HEK293 (cell line): ENCODE measurements around the gene C17orf58.
A peak's percentile ranks its signal among the peaks of the same experiment; 100 is the strongest.

Source experiments
- GLIS1 ChIP-seq: fragments of 450-650 bp; formaldehyde crosslinking; IDR thresholded peaks from 2 replicates; pipeline ENCODE4 v1.5.1; 2016; ENCODE audit warnings: missing biosample characterization, missing genetic modification characterization
- IKZF3 ChIP-seq: fragments of 450-650 bp; IDR thresholded peaks from 2 replicates; pipeline ENCODE4 v1.5.0; 2018; ENCODE audit warnings: missing biosample characterization, mild to moderate bottlenecking, missing genetic modification characterization, moderate library complexity
- INSM2 ChIP-seq: fragments of 450-650 bp; formaldehyde crosslinking; IDR thresholded peaks from 2 replicates; pipeline ENCODE4 v1.5.1; 2016; ENCODE audit warnings: missing biosample characterization, missing genetic modification characterization
- KLF7 ChIP-seq: fragments of 450-650 bp; formaldehyde crosslinking; IDR thresholded peaks from 2 replicates; pipeline ENCODE4 v1.5.1; 2016; ENCODE audit warnings: missing biosample characterization, missing genetic modification characterization, borderline replicate concordance
- KLF9 ChIP-seq: fragments of 450-650 bp; formaldehyde crosslinking; IDR thresholded peaks from 2 replicates; pipeline ENCODE4 v1.5.1; 2016; ENCODE audit warnings: missing biosample characterization, missing genetic modification characterization, low read depth
- SALL2 ChIP-seq: fragments of 450-650 bp; formaldehyde crosslinking; IDR thresholded peaks from 2 replicates; pipeline ENCODE4 v1.5.0; 2017; ENCODE audit warnings: missing biosample characterization, mild to moderate bottlenecking, missing genetic modification characterization, borderline replicate concordance
- TSHZ1 ChIP-seq: fragments of 450-650 bp; formaldehyde crosslinking; IDR thresholded peaks from 2 replicates; pipeline ENCODE4 v1.5.1; 2016; ENCODE audit warnings: missing biosample characterization, missing genetic modification characterization, borderline replicate concordance
- ZBTB17 ChIP-seq: fragments of 450-650 bp; formaldehyde crosslinking; IDR thresholded peaks from 2 replicates; pipeline ENCODE4 v1.5.1; 2016; ENCODE audit warnings: missing biosample characterization, missing genetic modification characterization
- ZBTB20 ChIP-seq: fragments of 450-650 bp; formaldehyde crosslinking; IDR thresholded peaks from 2 replicates; pipeline ENCODE4 v1.5.1; 2016; ENCODE audit warnings: missing biosample characterization, missing genetic modification characterization
- ZBTB48 ChIP-seq: fragments of 450-650 bp; formaldehyde crosslinking; IDR thresholded peaks from 2 replicates; pipeline ENCODE4 v1.5.1; 2016; ENCODE audit warnings: missing biosample characterization, missing genetic modification characterization
- ZIC2 ChIP-seq: fragments of 450-650 bp; formaldehyde crosslinking; IDR thresholded peaks from 2 replicates; pipeline ENCODE4 v1.5.1; 2016; ENCODE audit warnings: missing biosample characterization, missing genetic modification characterization
- ZNF10 ChIP-seq: fragments of 450-650 bp; formaldehyde crosslinking; IDR thresholded peaks from 2 replicates; pipeline ENCODE4 v1.5.1; 2017; ENCODE audit warnings: missing biosample characterization, missing genetic modification characterization
- ZNF155 ChIP-seq: fragments of 450-650 bp; formaldehyde crosslinking; IDR thresholded peaks from 2 replicates; pipeline ENCODE4 v1.5.1; 2016; ENCODE audit warnings: missing biosample characterization, missing genetic modification characterization
- ZNF16 ChIP-seq: fragments of 450-650 bp; formaldehyde crosslinking; IDR thresholded peaks from 2 replicates; pipeline ENCODE4 v1.5.1; 2016; ENCODE audit warnings: low read depth, missing biosample characterization, missing genetic modification characterization
- ZNF184 ChIP-seq: fragments of 450-650 bp; IDR thresholded peaks from 2 replicates; pipeline ENCODE4 v1.5.1; 2018; ENCODE audit warnings: missing biosample characterization, mild to moderate bottlenecking, missing genetic modification characterization
- ZNF24 ChIP-seq: fragments of 450-650 bp; formaldehyde crosslinking; IDR thresholded peaks from 2 replicates; pipeline ENCODE4 v1.5.1; 2016; ENCODE audit warnings: missing biosample characterization, missing genetic modification characterization
- ZNF266 ChIP-seq: fragments of 450-650 bp; formaldehyde crosslinking; IDR thresholded peaks from 2 replicates; pipeline ENCODE4 v1.5.1; 2016; ENCODE audit warnings: missing biosample characterization, missing genetic modification characterization, low read depth
- ZNF302 ChIP-seq: fragments of 450-650 bp; formaldehyde crosslinking; IDR thresholded peaks from 2 replicates; pipeline ENCODE4 v1.5.1; 2016; ENCODE audit warnings: missing biosample characterization, missing genetic modification characterization, low read depth
- ZNF335 ChIP-seq: fragments of 450-650 bp; formaldehyde crosslinking; conservative IDR thresholded peaks from 2 replicates; pipeline ENCODE4 v1.5.1; 2016; ENCODE audit warnings: missing biosample characterization, missing genetic modification characterization
- ZNF394 ChIP-seq: fragments of 450-650 bp; formaldehyde crosslinking; IDR thresholded peaks from 2 replicates; pipeline ENCODE4 v1.5.1; 2016; ENCODE audit warnings: missing biosample characterization, missing genetic modification characterization, mild to moderate bottlenecking, moderate library complexity, borderline replicate concordance
- ZNF473 ChIP-seq: fragments of 450-650 bp; formaldehyde crosslinking; IDR thresholded peaks from 2 replicates; pipeline ENCODE4 v1.5.1; 2017; ENCODE audit warnings: missing biosample characterization, missing genetic modification characterization
- ZNF488 ChIP-seq: fragments of 450-650 bp; formaldehyde crosslinking; IDR thresholded peaks from 2 replicates; pipeline ENCODE4 v1.5.1; 2016; ENCODE audit warnings: missing biosample characterization, missing genetic modification characterization
- ZNF529 ChIP-seq: fragments of 450-650 bp; formaldehyde crosslinking; IDR thresholded peaks from 2 replicates; pipeline ENCODE4 v1.5.1; 2017; ENCODE audit warnings: missing genetic modification characterization, missing biosample characterization; ENCODE audit not compliant: insufficient replicate concordance
- ZNF530 ChIP-seq: fragments of 450-650 bp; formaldehyde crosslinking; IDR thresholded peaks from 2 replicates; pipeline ENCODE4 v1.5.1; 2016; ENCODE audit warnings: low read depth, missing biosample characterization, missing genetic modification characterization
- ZNF548 ChIP-seq: fragments of 450-650 bp; formaldehyde crosslinking; IDR thresholded peaks from 2 replicates; pipeline ENCODE4 v1.5.1; 2016; ENCODE audit warnings: missing biosample characterization, missing genetic modification characterization
- ZNF596 ChIP-seq: fragments of 450-650 bp; IDR thresholded peaks from 2 replicates; pipeline ENCODE4 v1.5.0; 2018; ENCODE audit warnings: missing biosample characterization, mild to moderate bottlenecking, missing genetic modification characterization, moderate library complexity
- ZNF624 ChIP-seq: fragments of 450-650 bp; formaldehyde crosslinking; IDR thresholded peaks from 2 replicates; pipeline ENCODE4 v1.5.1; 2017; ENCODE audit warnings: missing biosample characterization, missing genetic modification characterization
- ZNF626 ChIP-seq: fragments of 450-650 bp; sonication (Bioruptor Pico); formaldehyde crosslinking; IDR thresholded peaks from 2 replicates; pipeline ENCODE4 v1.5.1; 2018; ENCODE audit warnings: missing biosample characterization, missing genetic modification characterization, inconsistent platforms
- ZNF747 ChIP-seq: fragments of 450-650 bp; formaldehyde crosslinking; IDR thresholded peaks from 2 replicates; pipeline ENCODE4 v1.5.1; 2016; ENCODE audit warnings: missing biosample characterization, missing genetic modification characterization
- ZNF785 ChIP-seq: fragments of 450-650 bp; formaldehyde crosslinking; IDR thresholded peaks from 2 replicates; pipeline ENCODE4 v1.5.1; 2016; ENCODE audit warnings: missing biosample characterization, missing genetic modification characterization
- ZNF792 ChIP-seq: fragments of 450-650 bp; formaldehyde crosslinking; IDR thresholded peaks from 2 replicates; pipeline ENCODE4 v1.5.1; 2016; ENCODE audit warnings: missing biosample characterization, missing genetic modification characterization
- TF ChIP-seq, protein P1 (sequence below): fragments of 450-650 bp; formaldehyde crosslinking; IDR thresholded peaks from 2 replicates; pipeline ENCODE4 v1.5.1; 2017; ENCODE audit warnings: missing biosample characterization, missing genetic modification characterization
- TF ChIP-seq, protein P2 (sequence below): IDR thresholded peaks from 2 replicates; pipeline ENCODE4 v1.6.1; 2011; ENCODE audit warnings: mild to moderate bottlenecking, low read depth, low read length, borderline replicate concordance

C17orf58 gene

DNA sequence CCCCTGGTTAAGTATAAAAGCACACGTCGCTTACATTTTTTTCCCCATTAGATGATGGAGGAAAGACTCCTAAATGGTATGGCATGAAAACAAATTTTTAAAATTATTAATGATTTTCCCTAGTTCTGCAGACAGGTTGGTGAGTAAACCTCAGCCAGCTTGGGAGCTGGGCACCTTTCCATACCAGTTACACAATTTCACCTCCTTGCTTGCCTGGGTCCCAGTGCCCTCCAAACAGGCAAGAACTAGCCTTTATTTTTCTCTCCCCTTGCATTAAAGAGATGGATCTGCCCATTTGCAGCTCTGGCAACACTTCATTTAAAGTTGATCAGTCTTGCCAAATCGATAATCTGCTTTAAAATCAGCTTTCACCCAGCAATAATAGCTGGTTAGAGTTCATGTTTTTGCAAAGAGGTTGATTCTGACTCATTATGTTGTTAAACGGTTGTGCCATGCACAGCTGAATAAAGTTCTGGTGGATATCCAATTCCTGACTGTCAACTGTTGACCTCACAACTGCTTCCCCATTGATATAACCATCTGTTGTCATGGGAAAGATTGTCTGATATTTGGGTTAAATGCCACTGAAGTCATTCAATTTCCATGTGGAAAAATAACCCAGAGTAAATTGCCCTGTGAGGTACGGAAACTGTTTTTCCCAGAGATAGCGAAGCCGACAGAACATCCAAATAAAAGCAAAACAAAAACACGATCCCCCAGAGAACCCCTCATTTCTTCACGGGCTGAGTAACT lies 1.3 kb downstream of the C17orf58 start (continued):
- TF ChIP-seq ZNF488 (tag by site-specific recombination): no peak
- TF ChIP-seq, protein P1, sequence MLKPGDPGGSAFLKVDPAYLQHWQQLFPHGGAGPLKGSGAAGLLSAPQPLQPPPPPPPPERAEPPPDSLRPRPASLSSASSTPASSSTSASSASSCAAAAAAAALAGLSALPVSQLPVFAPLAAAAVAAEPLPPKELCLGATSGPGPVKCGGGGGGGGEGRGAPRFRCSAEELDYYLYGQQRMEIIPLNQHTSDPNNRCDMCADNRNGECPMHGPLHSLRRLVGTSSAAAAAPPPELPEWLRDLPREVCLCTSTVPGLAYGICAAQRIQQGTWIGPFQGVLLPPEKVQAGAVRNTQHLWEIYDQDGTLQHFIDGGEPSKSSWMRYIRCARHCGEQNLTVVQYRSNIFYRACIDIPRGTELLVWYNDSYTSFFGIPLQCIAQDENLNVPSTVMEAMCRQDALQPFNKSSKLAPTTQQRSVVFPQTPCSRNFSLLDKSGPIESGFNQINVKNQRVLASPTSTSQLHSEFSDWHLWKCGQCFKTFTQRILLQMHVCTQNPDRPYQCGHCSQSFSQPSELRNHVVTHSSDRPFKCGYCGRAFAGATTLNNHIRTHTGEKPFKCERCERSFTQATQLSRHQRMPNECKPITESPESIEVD (tag by site-specific recombination): peak; percentile 86
- TF ChIP-seq ZNF266 (tag by site-specific recombination): no peak
- peak; percentile 43 for TF ChIP-seq ZNF335 (tag by site-specific recombination)
- TF ChIP-seq ZNF792 (tag by site-specific recombination): no peak
- no peak for TF ChIP-seq ZIC2
- peak; percentile 76 for TF ChIP-seq IKZF3 (tag by site-specific recombination)
- no peak for TF ChIP-seq ZNF596 (tag by site-specific recombination)
- TF ChIP-seq KLF7 (tag by site-specific recombination): no peak
- peak; percentile 68; the same call in 1 of the 2 replicates for TF ChIP-seq ZNF10
- TF ChIP-seq ZNF785 (tag by site-specific recombination): no peak
- TF ChIP-seq ZNF626 (tag by site-specific recombination): no peak
- no peak for TF ChIP-seq ZNF548
- TF ChIP-seq ZNF394 (tag by site-specific recombination): no peak; the same call in 1 of the 2 replicates
- TF ChIP-seq SALL2 (tag by site-specific recombination): no peak
- no peak for TF ChIP-seq ZNF530 (tag by site-specific recombination)
- peak; percentile 86 for TF ChIP-seq INSM2 (tag by site-specific recombination)
- TF ChIP-seq ZNF16 (tag by site-specific recombination): no peak
- TF ChIP-seq, protein P2, sequence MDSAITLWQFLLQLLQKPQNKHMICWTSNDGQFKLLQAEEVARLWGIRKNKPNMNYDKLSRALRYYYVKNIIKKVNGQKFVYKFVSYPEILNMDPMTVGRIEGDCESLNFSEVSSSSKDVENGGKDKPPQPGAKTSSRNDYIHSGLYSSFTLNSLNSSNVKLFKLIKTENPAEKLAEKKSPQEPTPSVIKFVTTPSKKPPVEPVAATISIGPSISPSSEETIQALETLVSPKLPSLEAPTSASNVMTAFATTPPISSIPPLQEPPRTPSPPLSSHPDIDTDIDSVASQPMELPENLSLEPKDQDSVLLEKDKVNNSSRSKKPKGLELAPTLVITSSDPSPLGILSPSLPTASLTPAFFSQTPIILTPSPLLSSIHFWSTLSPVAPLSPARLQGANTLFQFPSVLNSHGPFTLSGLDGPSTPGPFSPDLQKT: no peak
- peak; percentile 78 for TF ChIP-seq ZBTB17
- peak; percentile 68; the same call in 1 of the 2 replicates for TF ChIP-seq TSHZ1 (tag by site-specific recombination)
- no peak for TF ChIP-seq ZNF302
- TF ChIP-seq ZNF529: no peak
- no peak for TF ChIP-seq ZNF473 (tag by site-specific recombination)
- TF ChIP-seq KLF9 (tag by site-specific recombination): no peak
- TF ChIP-seq GLIS1 (tag by site-specific recombination): no peak
- no peak for TF ChIP-seq ZNF624 (tag by site-specific recombination)
- TF ChIP-seq ZBTB48 (tag by site-specific recombination): no peak
- no peak for TF ChIP-seq ZNF747 (tag by site-specific recombination)
- no peak for TF ChIP-seq ZNF155 (tag by site-specific recombination)
- no peak for TF ChIP-seq ZNF184 (tag by site-specific recombination)
- peak; percentile 89 for TF ChIP-seq ZNF24 (tag by site-specific recombination)
- TF ChIP-seq ZBTB20 (tag by site-specific recombination): no peak; the same call in 1 of the 2 replicates
